ENCODE data around the gene ALLC.
"Not testable (repeated sequence)": the region's sequence is repeated elsewhere in the genome, so short reads cannot be mapped to it uniquely, and the experiment has no call there.

- TF ChIP-seq CEBPB (tag; IDR thresholded peaks at IDR 0.05); CREB1 (IDR thresholded peaks at IDR 0.05); CREB1 (CRISPR knock-in tag; IDR thresholded peaks at IDR 0.05); SIN3B (IDR thresholded peaks at IDR 0.05; ENCODE audit: low read depth); CTCF (IDR thresholded peaks at IDR 0.05 in 2 of 3, conservative IDR thresholded peaks at IDR 0.05 in 1 of 3; ENCODE audit: insufficient read depth in 2 of 3, low read depth in 1 of 3, low read length in 3 of 3); ELK1 (CRISPR knock-in tag; IDR thresholded peaks at IDR 0.05); KDM4B (IDR thresholded peaks at IDR 0.05; ENCODE audit: borderline replicate concordance in 2 of 2, low read depth in 1 of 2); JUND (IDR thresholded peaks at IDR 0.05; ENCODE audit: borderline replicate concordance, low read depth, low read length); JUND (tag; IDR thresholded peaks at IDR 0.05; ENCODE audit: borderline replicate concordance, low read depth, low read length): not testable (repeated sequence)
Observed at GRCh38 chr2:3616435-3617197, 41.4 kb upstream of the ALLC start.

Data from K562 (cell line).